Measurements from ENCODE around the gene ALG9.
"Not testable (repeated sequence)": the region's sequence is repeated elsewhere in the genome, so short reads cannot be mapped to it uniquely, and the experiment has no call there.

The ALG9 gene

DNA sequence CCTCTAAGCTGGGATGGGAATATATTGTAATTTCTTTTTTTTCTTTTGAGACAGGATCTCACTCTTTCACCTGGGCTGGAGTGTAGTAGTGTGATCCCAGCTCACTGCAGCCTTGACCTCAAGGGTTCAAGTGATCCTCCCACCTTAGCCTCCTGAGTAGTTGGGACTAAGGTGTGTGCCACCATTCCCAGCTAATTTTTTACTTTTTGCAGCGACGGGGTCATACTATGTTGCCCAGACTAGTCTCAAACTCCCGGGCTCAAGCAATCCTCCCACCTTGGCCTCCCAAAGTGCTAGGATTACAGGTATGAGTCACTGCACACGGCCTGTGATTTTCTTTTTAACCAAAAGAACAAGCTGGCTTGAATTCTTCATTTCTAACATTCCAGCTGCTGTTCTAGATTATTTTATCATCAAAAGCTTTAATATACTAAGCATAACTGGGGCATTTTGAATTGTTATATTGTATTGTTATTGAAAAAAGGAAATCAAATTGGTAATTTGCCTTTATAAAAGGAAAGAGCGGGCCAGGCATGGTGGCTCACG is 78.4 kb downstream of the ALG9 start:
- DNase-seq, result no peak

DNA sequence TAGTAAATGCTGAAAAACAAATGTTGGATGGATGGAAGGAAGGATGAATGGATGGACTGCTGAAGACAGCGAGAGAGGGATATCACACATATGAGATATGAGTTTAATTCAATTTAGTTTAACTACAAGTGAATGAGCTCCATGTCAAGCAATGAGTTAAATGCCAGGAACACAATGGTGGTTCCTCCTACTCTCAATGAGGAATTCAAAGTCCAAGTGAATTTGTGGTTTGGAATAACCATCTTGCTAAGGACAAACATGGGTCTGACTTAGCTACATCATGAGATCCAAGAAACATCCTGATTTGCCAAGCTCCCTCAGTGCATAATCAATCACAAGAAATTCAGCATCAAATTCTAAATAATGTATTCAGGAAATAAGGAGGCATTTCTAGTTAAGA is 79.1 kb downstream of the ALG9 start:
- DNase-seq, result no peak

DNA sequence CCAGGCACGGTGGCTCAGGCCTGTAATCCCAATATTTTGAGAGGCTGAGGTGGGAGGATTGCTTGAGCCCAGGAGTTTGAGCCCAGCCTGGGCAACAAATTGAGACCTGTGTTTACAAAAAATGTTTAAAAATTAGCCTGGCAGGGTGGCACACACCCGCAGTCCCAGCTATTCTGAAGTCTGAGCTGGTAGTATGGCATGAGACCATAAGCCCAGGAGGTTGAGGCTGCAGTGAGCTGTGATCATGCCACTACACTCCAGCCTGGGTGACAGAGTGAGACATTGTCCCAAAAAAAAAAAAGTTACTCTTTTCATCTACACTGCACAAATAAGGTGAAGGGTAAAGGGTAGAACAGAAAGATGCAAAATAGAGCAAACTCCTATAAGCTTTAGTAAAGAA is 82.9 kb downstream of the ALG9 start:
- DNase-seq, result no peak

DNA sequence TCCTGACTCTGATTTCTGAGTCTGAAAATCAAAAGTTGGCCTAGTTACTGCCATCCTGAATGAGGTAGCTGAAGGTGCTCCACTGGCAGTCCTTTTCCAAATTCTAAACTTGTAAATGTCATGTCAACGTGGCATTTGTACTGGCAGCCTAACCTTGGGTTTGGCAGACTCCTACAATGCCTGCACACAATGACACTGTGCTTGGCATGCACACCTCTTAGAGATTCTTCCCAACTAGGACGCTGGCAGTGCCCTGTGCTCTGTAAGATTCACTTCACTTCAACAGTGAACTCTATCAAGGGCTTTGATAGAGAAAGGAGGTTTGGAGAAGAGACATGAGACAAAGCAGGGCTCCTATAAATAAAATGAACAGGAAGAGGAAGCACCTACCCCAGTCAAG is 83.3 kb downstream of the ALG9 start:
- no peak for DNase-seq

DNA sequence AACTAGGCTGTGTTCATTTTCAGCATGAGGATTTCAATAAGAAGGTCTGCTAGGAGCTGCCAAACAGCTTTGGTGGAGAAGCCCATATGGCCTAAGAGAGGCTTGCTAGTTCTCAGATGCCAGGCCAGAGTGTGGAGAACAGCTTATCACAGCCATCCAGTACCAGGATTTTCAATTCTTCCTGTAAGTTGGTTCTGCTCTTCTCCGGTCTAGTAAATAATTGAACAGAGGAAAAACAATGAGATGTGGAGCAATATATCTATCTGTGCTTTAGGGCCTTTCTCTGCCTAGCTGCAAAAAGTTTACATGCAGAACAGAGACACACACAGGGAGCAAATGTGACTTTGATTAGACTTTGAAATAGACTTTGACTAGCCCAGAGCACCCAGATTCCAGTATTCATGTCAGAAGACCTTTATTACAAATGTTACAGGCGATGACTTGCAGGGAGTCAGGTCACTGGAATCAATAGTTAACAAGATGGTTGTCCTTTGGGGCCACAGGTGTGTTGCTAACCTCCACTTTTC is 85.4 kb downstream of the ALG9 start:
- no peak for DNase-seq

DNA sequence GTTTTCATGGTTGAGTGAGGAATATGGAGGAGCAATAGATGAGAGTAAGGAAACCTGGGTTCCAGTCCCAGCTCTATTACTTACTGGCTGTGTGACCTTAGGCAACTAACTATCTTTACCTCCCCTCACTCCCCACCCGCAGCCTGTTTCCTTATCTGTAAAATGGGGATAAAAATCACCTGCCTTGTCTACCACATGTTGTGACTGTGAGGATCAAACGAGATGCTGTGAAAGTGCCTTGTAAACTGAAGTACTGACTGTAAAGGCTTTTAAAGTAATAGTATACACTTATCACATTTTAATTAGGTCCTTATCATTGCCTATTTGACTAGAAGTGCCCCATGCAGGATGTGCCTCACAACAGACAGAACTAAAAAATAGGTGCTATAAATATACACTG is 86.3 kb downstream of the ALG9 start:
- DNase-seq, result no peak

DNA sequence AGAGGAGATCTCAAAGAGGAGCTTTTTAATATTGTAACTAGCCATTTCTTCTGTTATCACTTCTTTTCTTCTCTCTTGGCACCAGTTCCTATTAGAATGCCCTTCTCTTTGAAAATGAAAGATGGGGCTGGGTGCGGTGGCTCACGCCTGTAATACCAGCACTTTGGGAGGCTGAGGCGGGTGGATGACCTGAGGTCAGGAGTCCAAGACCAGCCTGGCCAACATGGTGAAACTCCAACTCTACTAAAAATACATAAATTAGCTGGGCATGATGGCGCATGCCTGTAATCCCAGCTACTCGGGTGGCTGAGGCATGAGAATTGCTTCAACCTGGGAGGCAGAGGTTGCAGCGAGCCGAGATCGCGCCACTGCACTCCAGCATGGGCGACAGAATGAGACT is 87.1 kb downstream of the ALG9 start:
- not testable (repeated sequence) for DNase-seq

DNA sequence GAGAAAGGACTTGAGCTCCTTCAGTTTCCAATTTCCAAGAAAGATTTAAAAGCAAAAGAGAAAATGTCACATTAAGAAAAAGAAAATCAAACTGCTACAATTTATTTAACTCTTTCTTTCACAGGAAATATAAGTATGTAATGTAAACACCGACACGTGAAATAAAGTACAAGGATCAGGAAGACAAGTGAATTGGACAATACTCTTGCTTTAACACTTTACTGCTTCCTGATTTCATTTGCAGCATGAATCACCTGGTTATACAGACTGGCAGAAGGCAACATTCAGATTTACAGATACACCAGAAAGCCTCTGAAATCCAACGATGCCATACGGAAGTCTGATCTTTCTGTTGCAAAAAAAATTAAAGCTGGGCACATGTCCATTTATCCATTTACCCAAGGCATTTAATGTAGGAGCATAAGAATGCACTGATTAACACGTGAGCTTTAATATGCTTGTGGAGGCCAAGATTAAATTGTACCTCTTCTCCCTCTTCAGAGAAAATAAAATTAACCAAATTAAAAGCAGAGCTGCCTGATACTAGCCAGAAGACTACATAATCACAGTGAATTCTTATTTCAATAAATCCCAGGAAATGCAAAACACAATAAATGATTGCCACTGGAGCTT is 89.2 kb downstream of the ALG9 start:
- DNase-seq, result no peak

DNA sequence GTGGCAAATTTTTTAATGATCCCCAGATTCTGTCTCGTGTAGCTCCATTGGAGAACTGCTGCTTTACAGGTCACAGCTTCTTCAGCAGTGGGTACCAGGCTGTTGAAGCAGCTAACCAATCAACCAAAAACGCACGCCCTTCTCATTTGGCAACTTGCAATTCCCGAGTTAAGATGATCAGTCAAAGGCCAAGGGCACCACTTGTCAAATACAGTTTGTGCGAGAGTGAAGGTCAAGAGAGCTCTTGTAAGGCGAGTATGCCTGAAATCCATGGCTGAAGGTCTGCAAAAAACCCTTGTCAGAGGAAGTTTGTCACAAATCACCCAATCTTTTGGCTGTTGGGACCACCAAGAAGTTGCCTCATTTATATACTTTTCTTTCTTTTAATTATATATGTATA is 92.3 kb downstream of the ALG9 start:
- no peak for DNase-seq

DNA sequence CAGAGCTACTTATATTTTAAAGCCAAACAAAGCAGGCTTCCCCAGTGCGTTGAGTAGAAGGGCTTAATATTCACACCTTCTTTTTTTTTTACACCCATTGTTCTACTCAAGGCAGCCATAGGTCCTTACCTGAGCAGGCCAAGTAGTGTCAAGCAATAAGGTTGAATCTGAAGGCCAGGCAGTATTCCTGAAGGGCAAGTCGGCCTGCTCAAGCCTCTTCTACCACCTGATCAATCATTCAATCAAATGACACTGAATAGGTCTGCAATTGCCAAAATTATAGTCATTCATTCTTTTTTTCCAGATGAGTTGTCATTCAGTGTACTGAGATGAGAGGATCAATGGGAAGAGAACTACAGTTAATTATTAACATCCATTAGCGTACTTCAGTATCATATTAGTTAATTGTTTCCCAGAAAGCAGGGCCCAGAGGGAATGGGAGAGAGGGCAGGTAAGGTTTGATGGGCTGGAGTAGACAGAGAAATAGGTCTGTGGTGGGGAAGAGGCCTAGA is 93.3 kb downstream of the ALG9 start:
- DNase-seq, result no peak

DNA sequence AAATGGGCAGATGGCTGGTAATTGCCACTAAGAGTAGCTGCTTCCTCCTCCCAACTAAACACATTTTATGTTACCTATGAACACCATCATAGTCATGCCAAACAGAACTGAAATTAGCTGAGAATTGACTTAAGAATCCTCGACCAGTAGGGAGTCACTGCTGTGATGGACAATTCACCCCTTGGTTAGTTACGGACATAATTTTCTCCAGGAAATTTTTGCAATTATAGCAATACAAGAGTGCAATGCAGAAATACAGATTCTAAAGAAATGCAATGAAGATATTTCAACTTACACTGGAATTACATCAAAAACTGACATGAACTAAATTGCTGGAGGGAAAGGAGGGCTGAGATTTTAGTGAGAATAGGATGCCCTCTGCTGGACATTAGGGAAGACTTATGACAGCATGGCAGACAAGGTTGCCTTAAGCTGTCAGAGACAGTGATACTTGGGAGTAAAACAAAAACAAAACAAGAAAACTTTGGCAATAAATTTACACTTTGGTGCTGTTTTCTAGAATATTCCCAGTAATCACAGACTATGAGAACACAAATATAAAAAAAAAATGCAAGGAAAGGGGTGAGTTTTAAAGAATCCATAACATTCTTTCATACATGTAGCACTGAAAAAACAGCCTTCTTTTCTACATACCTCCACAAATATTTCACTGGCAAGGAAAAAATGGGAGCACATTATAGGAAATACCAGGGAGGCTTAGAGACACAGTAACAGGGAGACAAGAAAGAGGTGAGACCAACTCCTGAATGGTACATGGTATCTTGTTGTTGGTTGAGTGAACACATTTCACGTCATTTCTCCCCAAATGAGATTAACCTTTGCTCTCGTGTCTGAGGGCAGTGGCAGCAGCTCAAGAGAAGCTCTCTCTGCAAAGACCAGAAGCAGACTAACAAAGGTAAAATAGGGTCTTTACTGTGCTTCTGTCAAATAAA is 94.0 kb downstream of the ALG9 start:
- peak; percentile 70 for DNase-seq

DNA sequence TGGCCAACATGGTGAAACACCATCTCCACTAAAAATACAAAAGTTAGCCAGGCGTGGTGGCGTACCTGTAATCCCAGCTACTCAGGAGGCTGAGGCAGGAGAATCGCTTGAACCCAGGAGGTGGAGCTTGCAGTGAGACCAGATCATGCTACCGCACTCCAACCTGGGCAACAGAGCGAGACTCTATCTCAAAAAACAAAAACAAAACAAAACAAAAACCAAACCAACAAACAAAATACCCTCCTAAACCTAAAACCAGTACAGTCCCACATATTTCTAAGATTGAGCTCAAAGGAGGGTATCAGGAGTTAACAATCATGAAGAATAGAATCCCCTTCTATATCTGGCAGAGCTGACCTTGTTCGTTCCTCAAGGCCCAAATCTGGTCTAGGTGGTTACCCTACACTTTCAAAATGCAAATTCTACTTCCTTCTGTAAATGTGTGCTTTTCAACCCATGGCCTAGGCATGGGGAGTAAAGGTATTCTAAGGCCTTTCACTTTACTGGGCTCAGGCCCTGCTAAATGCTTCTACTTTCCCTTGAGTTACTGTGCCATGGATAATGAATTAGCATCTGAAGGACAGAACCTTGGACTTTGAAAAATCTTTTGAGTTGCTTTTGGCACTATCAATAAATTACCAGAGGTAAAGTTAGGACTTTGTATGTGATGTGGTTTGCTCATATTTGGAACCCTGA is 94.8 kb downstream of the ALG9 start:
- no peak for DNase-seq

DNA sequence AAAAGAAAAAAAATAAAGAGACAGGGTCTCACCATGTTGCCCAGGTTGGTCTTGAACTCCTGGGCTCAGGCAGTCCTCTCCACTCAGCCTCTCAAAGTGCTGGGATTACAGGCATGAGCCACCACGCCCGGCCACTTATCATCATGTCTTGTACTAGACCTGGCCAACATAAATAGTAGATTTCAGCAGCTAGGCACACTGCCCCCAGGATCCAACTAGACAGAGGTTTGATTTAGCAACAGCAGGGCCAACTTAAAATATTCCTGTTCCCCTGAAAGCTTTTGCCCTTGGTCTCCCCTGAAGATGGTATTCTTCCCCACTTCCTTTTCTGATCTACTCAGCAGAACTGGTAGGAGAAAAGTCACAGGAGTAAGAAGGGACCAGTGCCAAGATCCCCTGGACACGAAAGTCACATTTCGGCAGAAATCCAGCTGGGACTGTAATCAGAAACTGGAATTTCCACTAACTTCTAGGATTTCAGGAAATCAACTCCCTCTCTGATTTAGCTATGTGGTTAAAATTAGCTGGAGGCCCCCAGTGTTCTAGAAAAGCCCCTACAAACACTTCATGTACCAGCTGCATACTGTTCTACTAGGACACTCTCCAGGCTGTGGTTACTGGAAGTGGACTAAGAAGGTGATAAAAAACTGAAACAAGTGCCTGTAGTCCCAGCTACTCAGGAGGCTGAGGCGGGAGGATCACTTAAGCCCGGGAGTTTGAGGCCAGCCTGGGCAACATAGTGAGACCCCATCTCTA is 96.2 kb downstream of the ALG9 start:
- DNase-seq, result no peak

DNA sequence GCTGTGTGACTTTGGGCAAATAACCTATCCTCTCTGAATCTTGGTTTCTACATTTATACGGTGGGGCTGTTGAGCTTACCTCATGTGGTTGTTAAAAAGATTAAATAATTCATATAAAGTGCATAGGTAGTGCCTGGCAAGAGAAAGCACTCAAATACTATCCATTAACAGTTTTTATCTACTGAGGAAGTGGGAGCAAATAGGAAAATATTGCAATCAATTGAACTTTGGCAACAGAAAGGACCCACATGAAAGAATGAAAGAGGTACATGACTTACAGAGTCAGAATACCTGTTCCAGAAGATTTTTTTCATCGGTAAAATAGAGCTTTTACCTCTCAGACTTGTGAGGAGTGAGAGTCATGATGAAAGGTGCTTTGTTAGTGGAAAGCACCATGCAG is 98.8 kb downstream of the ALG9 start:
- no peak for DNase-seq

DNA sequence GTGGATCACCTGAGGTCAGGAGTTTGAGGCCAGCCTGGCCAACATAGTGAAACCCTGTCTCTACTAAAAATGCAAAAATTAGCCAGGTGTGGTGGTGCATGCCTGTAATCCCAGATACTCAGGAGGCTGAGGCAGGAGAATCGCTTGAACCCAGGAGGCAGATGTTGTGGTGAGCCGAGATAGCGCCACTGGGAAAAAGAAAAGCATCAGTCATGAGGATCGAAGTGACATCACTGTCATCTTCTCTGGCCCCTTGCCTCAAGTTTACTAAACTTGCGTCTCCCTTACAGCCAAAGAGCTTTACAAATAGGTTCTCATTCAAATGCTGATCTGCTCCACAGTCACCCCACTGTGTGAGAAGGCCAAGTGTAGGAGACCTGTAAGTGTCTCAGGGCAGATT is 100.2 kb downstream of the ALG9 start:
- DNase-seq, result not testable (repeated sequence)

DNA sequence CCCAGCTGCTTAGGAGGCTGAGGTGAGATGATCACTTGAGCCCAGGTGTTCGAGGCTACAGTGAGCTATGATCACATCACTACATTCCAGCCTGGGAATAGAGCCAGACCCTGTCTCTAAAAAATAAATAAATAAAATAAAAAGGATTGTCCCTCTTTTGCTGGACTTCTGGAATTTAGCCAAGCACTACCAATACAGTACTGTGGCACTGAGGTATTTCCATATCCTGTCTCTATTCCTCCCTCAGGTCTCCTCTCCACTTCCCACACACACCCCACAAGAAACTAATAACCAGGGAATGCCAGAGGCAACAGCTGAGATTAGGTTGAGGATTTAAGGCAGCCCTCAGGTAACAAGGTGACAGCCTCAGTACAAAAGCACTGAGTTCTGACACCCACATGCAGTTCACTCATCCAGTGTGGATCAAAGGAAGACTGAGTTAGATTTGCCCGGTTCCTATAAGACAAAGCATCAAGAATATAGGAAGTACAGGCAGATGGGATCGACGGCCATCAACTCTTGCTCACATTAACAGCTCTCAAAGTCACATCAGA is 100.7 kb downstream of the ALG9 start:
- no peak for DNase-seq

DNA sequence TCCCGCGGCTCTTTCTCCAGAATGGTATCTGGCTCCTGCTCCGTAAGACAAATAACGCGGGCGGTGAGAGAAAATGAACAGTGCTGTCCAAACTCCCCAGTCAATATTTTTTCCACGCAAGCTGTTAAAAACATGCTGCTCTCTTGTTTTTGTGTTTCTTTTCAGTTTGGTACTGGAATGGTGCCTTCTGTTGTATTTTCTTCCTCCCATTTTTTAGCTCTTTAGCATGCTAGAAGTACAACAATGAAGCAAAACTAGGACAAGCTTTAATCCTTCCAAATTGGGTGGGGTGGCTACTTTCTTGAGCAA is 104.6 kb downstream of the ALG9 start:
- DNase-seq, result no peak

DNA sequence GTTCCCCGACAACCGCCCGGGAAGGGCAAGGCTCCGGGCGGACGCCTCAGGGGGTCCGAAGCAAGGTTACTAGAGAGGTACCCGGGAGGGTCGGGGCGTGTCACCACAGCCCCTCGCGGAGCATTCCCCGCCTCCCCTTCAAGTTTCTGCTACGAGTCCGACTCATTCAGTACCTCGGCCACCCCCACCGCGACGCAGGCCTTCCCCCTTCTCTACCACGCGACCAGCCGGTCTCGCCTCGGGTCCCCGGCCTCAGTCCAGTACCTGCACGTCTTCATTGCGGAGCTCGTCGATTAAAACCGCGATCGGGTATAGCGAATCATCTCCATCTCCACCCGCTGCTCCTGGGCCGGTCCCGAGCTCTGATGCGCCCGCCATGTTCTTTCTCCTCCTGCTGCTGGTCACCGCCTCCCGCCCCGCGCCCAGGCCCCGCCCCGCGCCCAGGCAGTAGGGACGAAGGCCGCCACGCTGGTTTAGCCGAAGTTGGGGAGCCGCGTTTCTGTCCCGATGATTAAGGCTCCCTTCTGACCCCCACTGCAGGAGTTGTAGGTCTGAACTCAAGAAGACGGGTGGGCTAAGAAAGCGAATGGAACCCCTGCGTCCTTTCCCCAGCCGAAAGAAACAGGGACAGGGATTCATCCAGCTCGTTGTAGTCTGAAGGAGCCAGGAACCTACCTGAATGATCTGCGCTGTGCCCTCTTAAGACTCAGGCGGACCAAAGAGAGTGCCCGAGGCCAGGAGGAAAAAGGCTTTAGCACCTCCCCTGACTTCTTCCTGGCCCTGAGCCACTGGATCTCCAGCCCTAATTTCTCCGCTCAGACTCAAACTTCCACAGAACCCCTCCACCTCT is 105.2 kb downstream of the ALG9 start, which contains the start of gene PPP2R1B:
TSS of gene PPP2R1B (minus strand) at position 406 of the 850 bp plus-strand sequence. CDS start at position 378, 28 bp downstream.
- DNase-seq, result peak; percentile 70

DNA sequence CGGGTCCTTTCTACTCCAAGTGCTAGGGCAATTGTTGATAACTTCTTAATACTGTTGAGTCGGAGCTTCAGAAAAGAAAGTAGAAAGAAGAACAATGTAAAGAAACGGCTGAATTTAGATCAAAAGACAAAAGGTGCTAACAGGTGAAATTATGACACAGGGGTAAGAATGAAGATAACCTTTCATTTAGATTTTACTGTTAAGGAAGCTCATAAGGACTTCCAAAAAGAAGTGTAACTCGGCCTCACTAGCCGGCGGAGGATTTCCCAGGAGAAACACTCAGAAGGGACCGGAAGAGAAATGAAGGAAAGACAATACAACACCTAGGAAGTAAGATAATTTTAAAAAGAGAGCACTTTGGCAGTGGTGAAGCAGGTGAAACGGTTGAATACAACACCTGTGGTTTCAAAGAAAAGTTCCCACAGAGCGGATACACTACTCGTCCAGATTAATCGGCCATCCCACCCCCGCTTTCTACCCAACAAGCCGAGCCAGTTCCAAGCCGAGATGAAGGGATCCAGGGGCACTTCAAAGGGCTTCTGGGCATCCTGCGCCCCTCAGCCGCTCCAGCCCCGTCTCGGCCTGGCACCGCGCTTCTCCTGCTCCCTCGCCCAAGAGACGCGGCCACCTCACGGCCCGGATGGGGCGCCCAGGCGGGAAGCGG is 105.9 kb downstream of the ALG9 start:
- no peak for DNase-seq

DNA sequence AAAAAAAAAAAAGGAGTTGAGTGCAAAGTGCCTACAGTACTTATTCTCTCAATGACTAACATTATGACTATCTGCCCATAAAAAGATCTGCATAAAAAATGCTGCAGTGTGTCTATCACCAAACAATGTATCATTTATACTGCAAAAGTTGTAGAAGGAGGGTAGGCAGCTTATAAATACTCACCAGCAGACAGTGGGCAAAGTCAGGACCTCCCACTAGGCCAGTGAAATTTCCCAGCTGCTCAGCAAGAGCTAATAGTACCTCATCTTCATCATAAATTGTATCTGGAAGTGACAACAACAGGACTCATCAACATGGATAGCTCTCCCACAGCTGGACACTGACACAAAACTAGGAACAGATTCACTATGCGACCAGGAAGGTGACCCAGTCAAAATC is 106.8 kb downstream of the ALG9 start:
- DNase-seq, result peak; percentile 9
